HFF-Myc (cell line): Measurements from ENCODE around the gene TRPM1.

Source experiments
- DNase-seq: peaks from one replicate; pipeline ENCODE4 v3.0.0-alpha.2; 2011; ENCODE audit warnings: low read depth; ENCODE audit errors: extremely low read depth
- H3K4me3 ChIP-seq: replicated peaks from 2 replicates; pipeline ENCODE4 v1.5.1; 2011; ENCODE audit warnings: low read depth, mild to moderate bottlenecking, control low read depth, low read length
- CTCF ChIP-seq: IDR thresholded peaks from 2 replicates; pipeline ENCODE4 v1.5.1; 2012; ENCODE audit warnings: mild to moderate bottlenecking, low read depth, low read length, control low read depth; ENCODE audit errors: missing control alignments

The TRPM1 gene

GRCh38 chr15:31079519-31079918, 22.0 kb downstream of the TRPM1 start:
- H3K4me3 ChIP-seq, result no peak overlapping the region
- no peak for TF ChIP-seq CTCF
- DNase-seq, result no peak

- no peak for TF ChIP-seq CTCF
- DNase-seq, result no peak
- no peak overlapping the region for H3K4me3 ChIP-seq
These were observed 23.1 kb downstream of the TRPM1 start for GRCh38 chr15:31078471-31078870.

GRCh38 chr15:31077941-31078340, 23.6 kb downstream of the TRPM1 start:
- H3K4me3 ChIP-seq, result no peak overlapping the region
- TF ChIP-seq CTCF, result no peak
- no peak for DNase-seq

GRCh38 chr15:31077181-31077580, 24.3 kb downstream of the TRPM1 start:
- H3K4me3 ChIP-seq, result no peak overlapping the region
- no peak for TF ChIP-seq CTCF
- no peak for DNase-seq

GRCh38 chr15:31074321-31074720, 27.2 kb downstream of the TRPM1 start:
- TF ChIP-seq CTCF, result no peak
- no peak overlapping the region for H3K4me3 ChIP-seq
- DNase-seq, result no peak

GRCh38 chr15:31070867-31071266, 30.7 kb downstream of the TRPM1 start:
- DNase-seq, result no peak
- TF ChIP-seq CTCF, result no peak
- no peak overlapping the region for H3K4me3 ChIP-seq

GRCh38 chr15:31069360-31070000, 32.0 kb downstream of the TRPM1 start:
- no peak for TF ChIP-seq CTCF
- DNase-seq, result peak; percentile 20
- H3K4me3 ChIP-seq, result no peak overlapping the region
